SK-N-SH (cell line): ENCODE measurements around the gene RFXANK.

Experiments used
- ELF1 ChIP-seq: IDR thresholded peaks from 2 replicates; pipeline ENCODE4 v1.4.0; 2012
- EZH2phosphoT487 ChIP-seq: fragments of 200-600 bp; sonication (generic); IDR thresholded peaks from 2 replicates; pipeline ENCODE4 v1.6.1; 2017; ENCODE audit warnings: low read depth, mixed run types, mild to moderate bottlenecking, antibody characterized with exemption, moderate library complexity, borderline replicate concordance
- POLR2AphosphoS5 ChIP-seq: IDR thresholded peaks from 2 replicates; pipeline ENCODE4 v1.6.1; 2012; ENCODE audit warnings: low read depth, low read length
- RXRA ChIP-seq: IDR thresholded peaks from 2 replicates; pipeline ENCODE4 v1.4.0; 2012; ENCODE audit warnings: low read depth, mild to moderate bottlenecking, borderline replicate concordance
- TAF1 ChIP-seq: IDR thresholded peaks from 2 replicates; pipeline ENCODE4 v1.6.1; 2012; ENCODE audit warnings: low read depth, mild to moderate bottlenecking, low read length, moderate library complexity, borderline replicate concordance
- TF ChIP-seq, protein P1 (sequence below): fragments of 200-600 bp; sonication (generic); IDR thresholded peaks from 2 replicates; pipeline ENCODE4 v1.6.1; 2017; ENCODE audit warnings: antibody characterized with exemption, mild to moderate bottlenecking, moderate library complexity

DNA sequence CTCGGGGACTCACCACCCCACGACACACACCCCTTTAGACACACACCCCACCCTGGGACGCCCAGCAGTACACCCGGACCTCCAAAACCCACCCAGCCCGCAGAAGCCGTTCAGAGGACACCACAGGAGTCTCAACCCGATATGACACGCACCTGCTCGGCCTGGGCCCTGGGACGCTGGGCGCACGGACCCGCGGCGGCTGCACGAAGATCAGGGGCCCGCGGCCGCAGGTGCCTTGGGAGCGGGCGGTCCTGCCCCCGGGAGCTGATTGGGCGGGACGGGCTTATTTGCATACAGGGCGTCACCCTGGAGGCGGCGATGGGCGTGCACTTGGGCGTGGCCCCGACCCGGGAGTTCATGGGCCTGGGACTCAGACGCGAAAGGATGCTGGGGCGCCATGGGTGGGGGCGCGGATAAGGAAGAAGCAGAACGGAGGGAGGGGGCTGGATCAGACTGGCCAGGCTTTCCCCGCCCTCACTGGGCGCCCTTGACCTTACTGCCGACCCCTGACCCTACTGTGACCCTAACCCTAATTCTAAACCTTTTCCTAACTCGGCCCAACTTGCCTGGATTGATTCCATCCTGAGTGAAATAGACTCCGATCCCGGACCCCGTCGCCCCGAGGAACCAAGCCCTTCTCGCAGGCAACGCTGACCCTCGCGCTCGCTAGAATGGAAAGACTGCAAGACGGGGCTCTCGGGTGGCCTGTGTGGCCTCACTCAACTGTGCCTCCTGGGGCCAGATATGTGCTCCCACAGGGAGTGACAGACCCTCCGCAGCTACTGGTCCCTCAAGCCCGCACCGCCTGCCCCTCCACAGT lies 21.8 kb upstream of the RFXANK start, which contains the start of gene MEF2B:
- TF ChIP-seq POLR2AphosphoS5: no peak
- TF ChIP-seq, protein P1, sequence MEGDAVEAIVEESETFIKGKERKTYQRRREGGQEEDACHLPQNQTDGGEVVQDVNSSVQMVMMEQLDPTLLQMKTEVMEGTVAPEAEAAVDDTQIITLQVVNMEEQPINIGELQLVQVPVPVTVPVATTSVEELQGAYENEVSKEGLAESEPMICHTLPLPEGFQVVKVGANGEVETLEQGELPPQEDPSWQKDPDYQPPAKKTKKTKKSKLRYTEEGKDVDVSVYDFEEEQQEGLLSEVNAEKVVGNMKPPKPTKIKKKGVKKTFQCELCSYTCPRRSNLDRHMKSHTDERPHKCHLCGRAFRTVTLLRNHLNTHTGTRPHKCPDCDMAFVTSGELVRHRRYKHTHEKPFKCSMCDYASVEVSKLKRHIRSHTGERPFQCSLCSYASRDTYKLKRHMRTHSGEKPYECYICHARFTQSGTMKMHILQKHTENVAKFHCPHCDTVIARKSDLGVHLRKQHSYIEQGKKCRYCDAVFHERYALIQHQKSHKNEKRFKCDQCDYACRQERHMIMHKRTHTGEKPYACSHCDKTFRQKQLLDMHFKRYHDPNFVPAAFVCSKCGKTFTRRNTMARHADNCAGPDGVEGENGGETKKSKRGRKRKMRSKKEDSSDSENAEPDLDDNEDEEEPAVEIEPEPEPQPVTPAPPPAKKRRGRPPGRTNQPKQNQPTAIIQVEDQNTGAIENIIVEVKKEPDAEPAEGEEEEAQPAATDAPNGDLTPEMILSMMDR: no peak
- no peak for TF ChIP-seq ELF1
- TF ChIP-seq EZH2phosphoT487: no peak
- TF ChIP-seq TAF1: no peak
- no peak for TF ChIP-seq RXRA
